Stimulated activated memory B cell treated with anti-CD40 and anti-IgM and Interleukin-4, amounts not matched to agents 10 μg/mL and 1 μg/mL and 100 μg/mL, for 72 hours (primary cell): Measurements from ENCODE around the gene STPG2.
A peak's percentile ranks its signal among the peaks of the same experiment; 100 is the strongest.
"Not testable (repeated sequence)": the region's sequence is repeated elsewhere in the genome, so short reads cannot be mapped to it uniquely, and the experiment has no call there.

ENCODE experiments used
- ATAC-seq: fragments of 150-1000 bp; cut with Tn5 transposase; 2 replicates; pipeline ENCODE4 v1.10.0; 2021
- H3K27ac Mint-ChIP-seq: one replicate; pipeline ENCODE4 v1.8.0; 2022; ENCODE audit warnings: mild to moderate bottlenecking, mixed read lengths
- H3K27me3 Mint-ChIP-seq: one replicate; pipeline ENCODE4 v1.8.0; 2022; ENCODE audit warnings: mixed read lengths
- H3K36me3 Mint-ChIP-seq: one replicate; pipeline ENCODE4 v1.8.0; 2022; ENCODE audit warnings: mixed read lengths
- H3K4me1 Mint-ChIP-seq: one replicate; pipeline ENCODE4 v1.8.0; 2022; ENCODE audit warnings: mixed read lengths
- H3K4me3 Mint-ChIP-seq: one replicate; pipeline ENCODE4 v1.8.0; 2022; ENCODE audit warnings: mild to moderate bottlenecking, moderate library complexity, mixed read lengths
- H3K9me3 Mint-ChIP-seq: one replicate; pipeline ENCODE4 v1.8.0; 2022; ENCODE audit warnings: mixed read lengths

STPG2 gene

GRCh38 chr4:97938141-97938540 lies 205.1 kb downstream of the STPG2 start:
- Mint-ChIP-seq H3K27ac (no peak overlapping the region), H3K36me3 (no peaks in the 10 kb centered on the region), H3K9me3 (peaks cover 36% of the 10 kb centered on the region), H3K27me3 (no peaks in the 10 kb centered on the region), H3K4me3 (no peak overlapping the region), H3K4me1 (no peaks in the 10 kb centered on the region)
- ATAC-seq: no peak

GRCh38 chr4:97924341-97924958 lies 218.8 kb downstream of the STPG2 start:
- no peak for ATAC-seq
- no peaks in the 10 kb centered on the region for H3K4me1 Mint-ChIP-seq
- no peaks in the 10 kb centered on the region for H3K27me3 Mint-ChIP-seq
- peaks cover 1% of the 10 kb centered on the region for H3K9me3 Mint-ChIP-seq
- no peaks in the 10 kb centered on the region for H3K36me3 Mint-ChIP-seq
- no peak overlapping the region for H3K27ac Mint-ChIP-seq
- no peak overlapping the region for H3K4me3 Mint-ChIP-seq

GRCh38 chr4:97923096-97923495 lies 220.2 kb downstream of the STPG2 start:
- no peak for ATAC-seq
- no peaks in the 10 kb centered on the region for H3K36me3 Mint-ChIP-seq
- H3K4me3 Mint-ChIP-seq: no peak overlapping the region
- no peaks in the 10 kb centered on the region for H3K4me1 Mint-ChIP-seq
- no peak overlapping the region for H3K27ac Mint-ChIP-seq
- no peaks in the 10 kb centered on the region for H3K9me3 Mint-ChIP-seq
- H3K27me3 Mint-ChIP-seq: no peaks in the 10 kb centered on the region

GRCh38 chr4:97917115-97917514 lies 226.2 kb downstream of the STPG2 start:
- no peaks in the 10 kb centered on the region for H3K9me3 Mint-ChIP-seq
- ATAC-seq: no peak
- no peak overlapping the region for H3K4me3 Mint-ChIP-seq
- no peaks in the 10 kb centered on the region for H3K4me1 Mint-ChIP-seq
- H3K36me3 Mint-ChIP-seq: no peaks in the 10 kb centered on the region
- no peak overlapping the region for H3K27ac Mint-ChIP-seq
- H3K27me3 Mint-ChIP-seq: no peaks in the 10 kb centered on the region

GRCh38 chr4:97912156-97912555 lies 231.1 kb downstream of the STPG2 start:
- Mint-ChIP-seq H3K4me1 (no peaks in the 10 kb centered on the region), H3K27ac (no peak overlapping the region), H3K4me3 (no peak overlapping the region), H3K9me3 (no peaks in the 10 kb centered on the region), H3K27me3 (no peaks in the 10 kb centered on the region), H3K36me3 (no peaks in the 10 kb centered on the region)
- ATAC-seq: no peak

GRCh38 chr4:97911236-97911906 lies 231.9 kb downstream of the STPG2 start:
- Mint-ChIP-seq H3K9me3 (no peaks in the 10 kb centered on the region), H3K4me3 (no peak overlapping the region), H3K27me3 (no peaks in the 10 kb centered on the region), H3K27ac (no peak overlapping the region), H3K36me3 (no peaks in the 10 kb centered on the region), H3K4me1 (no peaks in the 10 kb centered on the region)
- ATAC-seq: peak; percentile 8

- no peak overlapping the region for H3K4me3 Mint-ChIP-seq
- H3K9me3 Mint-ChIP-seq: no peaks in the 10 kb centered on the region
- H3K27me3 Mint-ChIP-seq: no peaks in the 10 kb centered on the region
These were observed 233.3 kb downstream of the STPG2 start for GRCh38 chr4:97910005-97910404.

GRCh38 chr4:97903436-97904189 lies 239.7 kb downstream of the STPG2 start:
- ATAC-seq, H3K9me3 Mint-ChIP-seq, H3K36me3 Mint-ChIP-seq, H3K4me3 Mint-ChIP-seq, H3K27me3 Mint-ChIP-seq, H3K27ac Mint-ChIP-seq, H3K4me1 Mint-ChIP-seq: not testable (repeated sequence)

More at GRCh38 chr4:97910005-97910404, 233.3 kb downstream of the STPG2 start:
- H3K27ac Mint-ChIP-seq: no peak overlapping the region
- H3K4me1 Mint-ChIP-seq: no peaks in the 10 kb centered on the region
- H3K36me3 Mint-ChIP-seq: no peaks in the 10 kb centered on the region
- ATAC-seq: no peak

- no peak overlapping the region for H3K27ac Mint-ChIP-seq
- no peaks in the 10 kb centered on the region for H3K27me3 Mint-ChIP-seq
- H3K4me1 Mint-ChIP-seq: no peaks in the 10 kb centered on the region
- peaks cover 6% of the 10 kb centered on the region for H3K9me3 Mint-ChIP-seq
- no peak for ATAC-seq
- no peaks in the 10 kb centered on the region for H3K36me3 Mint-ChIP-seq
- no peak overlapping the region for H3K4me3 Mint-ChIP-seq
These were observed 243.0 kb downstream of the STPG2 start for GRCh38 chr4:97900229-97900628.

GRCh38 chr4:97892592-97893266 lies 250.5 kb downstream of the STPG2 start:
- Mint-ChIP-seq H3K9me3 (no peaks in the 10 kb centered on the region), H3K27ac (no peak overlapping the region), H3K36me3 (no peaks in the 10 kb centered on the region), H3K4me3 (no peak overlapping the region), H3K4me1 (no peaks in the 10 kb centered on the region), H3K27me3 (peaks cover 6% of the 10 kb centered on the region)
- peak; percentile 16 for ATAC-seq

- no peak for ATAC-seq
- H3K4me3 Mint-ChIP-seq: no peak overlapping the region
- no peak overlapping the region for H3K27ac Mint-ChIP-seq
- H3K9me3 Mint-ChIP-seq: peaks cover 7% of the 10 kb centered on the region
- H3K36me3 Mint-ChIP-seq: no peaks in the 10 kb centered on the region
- no peaks in the 10 kb centered on the region for H3K27me3 Mint-ChIP-seq
- no peaks in the 10 kb centered on the region for H3K4me1 Mint-ChIP-seq
These were observed 263.3 kb downstream of the STPG2 start for GRCh38 chr4:97879942-97880341.

GRCh38 chr4:97868097-97868496 lies 275.2 kb downstream of the STPG2 start:
- H3K9me3 Mint-ChIP-seq: no peaks in the 10 kb centered on the region
- H3K27ac Mint-ChIP-seq: no peak overlapping the region
- ATAC-seq: no peak
- H3K4me1 Mint-ChIP-seq: no peaks in the 10 kb centered on the region
- H3K4me3 Mint-ChIP-seq: no peak overlapping the region
- no peaks in the 10 kb centered on the region for H3K36me3 Mint-ChIP-seq
- H3K27me3 Mint-ChIP-seq: no peaks in the 10 kb centered on the region

GRCh38 chr4:97867557-97868091 lies 275.7 kb downstream of the STPG2 start:
- Mint-ChIP-seq H3K27me3 (no peaks in the 10 kb centered on the region), H3K9me3 (no peaks in the 10 kb centered on the region), H3K36me3 (no peaks in the 10 kb centered on the region), H3K4me1 (no peaks in the 10 kb centered on the region), H3K4me3 (no peak overlapping the region), H3K27ac (no peak overlapping the region)
- ATAC-seq: no peak

GRCh38 chr4:97866821-97867556 lies 276.3 kb downstream of the STPG2 start:
- Mint-ChIP-seq H3K4me1 (no peaks in the 10 kb centered on the region), H3K36me3 (no peaks in the 10 kb centered on the region), H3K4me3 (no peak overlapping the region), H3K27me3 (no peaks in the 10 kb centered on the region), H3K27ac (no peak overlapping the region), H3K9me3 (peaks cover 3% of the 10 kb centered on the region)
- no peak for ATAC-seq

GRCh38 chr4:97851115-97851514 lies 292.2 kb downstream of the STPG2 start:
- H3K36me3 Mint-ChIP-seq: no peaks in the 10 kb centered on the region
- H3K27ac Mint-ChIP-seq: no peak overlapping the region
- no peak overlapping the region for H3K4me3 Mint-ChIP-seq
- H3K4me1 Mint-ChIP-seq: no peaks in the 10 kb centered on the region
- peaks cover 3% of the 10 kb centered on the region for H3K9me3 Mint-ChIP-seq
- H3K27me3 Mint-ChIP-seq: no peaks in the 10 kb centered on the region
- ATAC-seq: no peak
